NB4 (cell line): ENCODE data around the gene OR4D1.
A peak's percentile ranks its signal among the peaks of the same experiment; 100 is the strongest.

Experiments
- DNase-seq: peaks from one replicate; pipeline ENCODE4 v3.0.0; 2010; ENCODE audit warnings: low read depth
- H3K4me3 ChIP-seq: one replicate; pipeline ENCODE4 v1.5.1; 2011; ENCODE audit warnings: mild to moderate bottlenecking, low read depth, low read length, moderate library complexity
- CTCF ChIP-seq: IDR thresholded peaks from one replicate; pipeline ENCODE4 v1.5.1; 2012; ENCODE audit warnings: low read depth, low read length
- MAX ChIP-seq: IDR thresholded peaks from 2 replicates; pipeline ENCODE4 v1.6.1; 2011; ENCODE audit warnings: low read depth, low read length
- MYC ChIP-seq: IDR thresholded peaks from 2 replicates; pipeline ENCODE4 v1.6.1; 2011; ENCODE audit warnings: low read depth, low read length
- POLR2A ChIP-seq: IDR thresholded peaks from 2 replicates; pipeline ENCODE4 v1.6.1; 2011; ENCODE audit warnings: mild to moderate bottlenecking; ENCODE audit not compliant: insufficient read length; ENCODE audit errors: extremely low read depth

The OR4D1 gene

GRCh38 chr17:58196610-58197009, 48.4 kb downstream of the OR4D1 start:
- no peak for TF ChIP-seq MYC
- no peak for TF ChIP-seq MAX
- no peak for TF ChIP-seq POLR2A
- no peak for TF ChIP-seq CTCF
- no peak overlapping the region for H3K4me3 ChIP-seq
- DNase-seq = no peak

GRCh38 chr17:58200024-58200633, 51.9 kb downstream of the OR4D1 start:
- TF ChIP-seq MYC (peak; percentile 46; the same call in 1 of the 2 replicates), CTCF (peak; percentile 71), MAX (peak; percentile 49), POLR2A (no peak)
- H3K4me3 ChIP-seq = no peak overlapping the region
- DNase-seq = peak; percentile 66

GRCh38 chr17:58202859-58203258, 54.7 kb downstream of the OR4D1 start:
- no peak overlapping the region for H3K4me3 ChIP-seq
- no peak for TF ChIP-seq MYC
- no peak for TF ChIP-seq CTCF
- TF ChIP-seq MAX = no peak
- TF ChIP-seq POLR2A = no peak
- DNase-seq = no peak

- DNase-seq = no peak
- H3K4me3 ChIP-seq = no peak overlapping the region
- no peak for TF ChIP-seq CTCF
- TF ChIP-seq MYC = no peak
Measured at GRCh38 chr17:58204796-58205195, 56.6 kb downstream of the OR4D1 start.

GRCh38 chr17:58205936-58206335, 57.8 kb downstream of the OR4D1 start:
- TF ChIP-seq POLR2A (no peak), CTCF (no peak), MYC (no peak), MAX (no peak)

GRCh38 chr17:58207451-58207850, 59.3 kb downstream of the OR4D1 start:
- TF ChIP-seq CTCF (no peak), POLR2A (no peak), MAX (no peak), MYC (no peak)

More at GRCh38 chr17:58205936-58206335, 57.8 kb downstream of the OR4D1 start:
- DNase-seq = no peak
- no peak overlapping the region for H3K4me3 ChIP-seq

More at GRCh38 chr17:58207451-58207850, 59.3 kb downstream of the OR4D1 start:
- DNase-seq = no peak
- no peak overlapping the region for H3K4me3 ChIP-seq
